CD4-positive, alpha-beta T cell (primary cell): Measurements from ENCODE around the gene ITGA5. TPM values are rescaled to one million over a fixed set of nuclear protein-coding genes. Genes with fewer than 3 reads are reported as not detected.

Experiments
- ATAC-seq: fragments of 200-7000 bp; cut with Tn5 transposase; one replicate; pipeline ENCODE4 v1.10.0; 2022; ENCODE audit warnings: mild to moderate bottlenecking; ENCODE audit not compliant: poor library complexity
- CTCF ChIA-PET: fragments of 350-600 bp; sonication (Branson Sonifier 250); formaldehyde crosslinking; loops from one replicate; lab custom pipeline; 2021; ENCODE audit warnings: antibody characterized with exemption, inconsistent platforms; lab: Charles Lee
- POLR2A ChIA-PET: fragments of 350-600 bp; sonication (Branson Sonifier 250); formaldehyde crosslinking; loops from one replicate; lab custom pipeline; 2021; ENCODE audit warnings: antibody characterized with exemption, inconsistent platforms; lab: Charles Lee
- DNase-seq, 14 experiments: peaks; one replicate each; pipeline ENCODE4 v3.0.0-alpha.2; 2013 to 2020; ENCODE audit warnings: mixed read lengths in 2 of 14
- H3K27ac ChIP-seq, 2 donors: one replicate each; pipeline versions ENCODE4 v1.5.1 to v1.7.0; 2013; ENCODE audit warnings: low read length in 2 of 2, low read depth in 1 of 2, mild to moderate bottlenecking in 1 of 2
- H3K27me3 ChIP-seq, 2 experiments: 1 replicate in 1 of 2; 2 replicates in 1 of 2; pipeline versions ENCODE4 v1.6.1 to v1.7.0; 2013; ENCODE audit warnings: low read length in 2 of 2, control low read depth in 1 of 2, mild to moderate bottlenecking in 1 of 2, moderate library complexity in 1 of 2; ENCODE audit not compliant: insufficient read depth in 2 of 2, control insufficient read depth in 1 of 2
- H3K36me3 ChIP-seq: one replicate; pipeline ENCODE4 v1.6.1; 2013; ENCODE audit warnings: low read length, control low read depth; ENCODE audit not compliant: insufficient read depth
- H3K4me1 ChIP-seq: one replicate; pipeline ENCODE4 v1.6.1; 2013; ENCODE audit warnings: low read length, control low read depth; ENCODE audit not compliant: insufficient read depth
- H3K4me3 ChIP-seq: one replicate; pipeline ENCODE4 v1.5.1; 2013; ENCODE audit warnings: mild to moderate bottlenecking, low read length, moderate library complexity
- H3K9me3 ChIP-seq, 2 experiments: 1 replicate in 1 of 2; 2 replicates in 1 of 2; pipeline versions ENCODE4 v1.6.1 to v1.7.0; 2013; ENCODE audit warnings: low read length in 2 of 2, mild to moderate bottlenecking in 2 of 2, control low read depth in 1 of 2, moderate library complexity in 1 of 2; ENCODE audit not compliant: control insufficient read depth in 1 of 2, insufficient read depth in 1 of 2
- H3K27ac Mint-ChIP-seq: one replicate; pipeline ENCODE4 v1.8.0; 2020; ENCODE audit warnings: mixed read lengths
- H3K27me3 Mint-ChIP-seq: one replicate; pipeline ENCODE4 v1.8.0; 2021; ENCODE audit warnings: mixed read lengths
- H3K36me3 Mint-ChIP-seq: one replicate; pipeline ENCODE4 v1.8.0; 2021; ENCODE audit warnings: low read depth, mixed read lengths
- H3K4me1 Mint-ChIP-seq: one replicate; pipeline ENCODE4 v1.8.0; 2021; ENCODE audit warnings: low read depth, mixed read lengths
- H3K4me3 Mint-ChIP-seq: one replicate; pipeline ENCODE4 v1.8.0; 2020; ENCODE audit warnings: mild to moderate bottlenecking, mixed read lengths
- H3K9me3 Mint-ChIP-seq: one replicate; pipeline ENCODE4 v1.8.0; 2020; ENCODE audit warnings: mixed read lengths
- intact Hi-C, 2 experiments: fragments of 100-400 bp; cut with DNase I in 1 of 2; cut with micrococcal nuclease in 1 of 2; formaldehyde crosslinking; loops; one replicate each; pipeline versions ENCODE4 v1.15.1 to v1.9.0; 2023 to 2025; cut with DNase I, micrococcal nuclease
- total RNA-seq, 174 experiments: library from RNA in 2 of 174; stranded (reverse) in 2 of 174; gene quantifications; one replicate each; pipeline ENCODE4 v1.2.3 and lab custom pipeline; 2021 to 2026
- TF ChIP-seq, protein P1 (sequence below): fragments of 200-600 bp; IDR thresholded peaks from one replicate; pipeline ENCODE4 v1.8.0; 2022; ENCODE audit warnings: antibody characterized with exemption, mild to moderate bottlenecking

The ITGA5 gene
- total RNA-seq, 2 experiments from 2014 or later: 143 to 159 TPM

DNA sequence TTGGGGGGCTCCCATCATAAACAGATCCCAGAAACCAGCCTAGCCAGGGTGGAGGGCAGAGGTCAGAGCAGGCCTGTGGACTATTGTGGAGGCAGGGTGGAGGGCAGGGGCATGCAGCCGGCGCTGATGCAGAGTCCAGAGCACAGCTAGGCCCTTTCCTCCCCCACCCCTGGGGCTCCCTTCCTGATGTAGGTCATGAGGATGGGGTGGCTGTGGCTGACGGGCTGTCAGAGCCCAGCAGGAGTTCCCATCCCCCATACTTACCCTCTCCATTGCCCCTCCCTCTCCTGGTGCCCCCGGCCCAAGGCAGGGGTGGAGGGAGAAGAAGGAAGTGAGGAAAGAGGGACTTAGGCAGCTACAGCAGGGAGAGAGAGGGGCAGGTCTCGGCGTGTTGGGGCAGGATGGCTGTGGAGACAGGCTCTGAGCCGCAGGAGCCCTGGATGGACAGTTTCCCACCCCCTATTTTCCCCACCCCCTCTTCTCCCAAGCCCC, 28.8 kb downstream of the ITGA5 start:
- H3K27ac Mint-ChIP-seq: peak overlapping the region; percentile 65

DNA sequence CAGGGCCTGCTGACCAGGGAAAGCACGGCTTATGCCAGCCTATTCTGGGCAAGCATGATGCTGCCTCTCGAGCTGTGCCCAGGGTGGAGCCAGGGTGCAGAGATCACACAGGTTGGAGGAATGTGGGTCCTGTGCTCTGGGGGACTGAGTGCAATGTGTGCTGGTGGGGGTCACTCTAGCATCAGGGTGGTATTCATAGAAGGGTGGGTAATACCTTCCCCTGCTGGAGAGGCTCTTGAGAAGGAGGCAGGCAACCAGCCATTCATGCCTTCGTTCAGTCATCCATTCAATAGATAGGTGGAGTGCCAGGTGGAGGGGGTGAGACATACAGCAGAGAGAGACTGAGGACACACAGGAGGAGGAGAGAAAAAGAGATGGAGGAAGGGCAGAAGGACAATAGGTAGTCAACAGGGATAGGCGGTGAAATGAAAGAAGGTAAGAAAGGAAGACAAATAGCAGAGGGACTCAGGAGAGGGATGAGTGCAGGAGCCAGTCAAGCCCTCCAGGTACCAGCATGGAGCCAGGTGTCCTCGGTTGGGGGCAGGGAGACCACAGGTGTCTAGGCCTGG, 29.4 kb downstream of the ITGA5 start:
- peak in 1 of 14 experiments; percentile 20 for DNase-seq
- CTCF ChIA-PET: interaction anchor here (2.7 kb wide), 1 partner anchor 9 kb away, joined by 10 read pairs; no protein-coding TSS in a partner anchor
- POLR2A ChIA-PET: no interaction called here
- Mint-ChIP-seq H3K9me3 (no peaks in the 10 kb centered on the region), H3K27me3 (no peaks in the 10 kb centered on the region), H3K36me3 (peaks cover 17% of the 10 kb centered on the region), H3K27ac (peak overlapping the region; percentile 65), H3K4me3 (peak overlapping the region; percentile 75), H3K4me1 (peaks cover 46% of the 10 kb centered on the region)
- H3K4me1 ChIP-seq: peaks cover 46% of the 10 kb centered on the region
- TF ChIP-seq, protein P1, sequence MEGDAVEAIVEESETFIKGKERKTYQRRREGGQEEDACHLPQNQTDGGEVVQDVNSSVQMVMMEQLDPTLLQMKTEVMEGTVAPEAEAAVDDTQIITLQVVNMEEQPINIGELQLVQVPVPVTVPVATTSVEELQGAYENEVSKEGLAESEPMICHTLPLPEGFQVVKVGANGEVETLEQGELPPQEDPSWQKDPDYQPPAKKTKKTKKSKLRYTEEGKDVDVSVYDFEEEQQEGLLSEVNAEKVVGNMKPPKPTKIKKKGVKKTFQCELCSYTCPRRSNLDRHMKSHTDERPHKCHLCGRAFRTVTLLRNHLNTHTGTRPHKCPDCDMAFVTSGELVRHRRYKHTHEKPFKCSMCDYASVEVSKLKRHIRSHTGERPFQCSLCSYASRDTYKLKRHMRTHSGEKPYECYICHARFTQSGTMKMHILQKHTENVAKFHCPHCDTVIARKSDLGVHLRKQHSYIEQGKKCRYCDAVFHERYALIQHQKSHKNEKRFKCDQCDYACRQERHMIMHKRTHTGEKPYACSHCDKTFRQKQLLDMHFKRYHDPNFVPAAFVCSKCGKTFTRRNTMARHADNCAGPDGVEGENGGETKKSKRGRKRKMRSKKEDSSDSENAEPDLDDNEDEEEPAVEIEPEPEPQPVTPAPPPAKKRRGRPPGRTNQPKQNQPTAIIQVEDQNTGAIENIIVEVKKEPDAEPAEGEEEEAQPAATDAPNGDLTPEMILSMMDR: no peak
- no peaks in the 10 kb centered on the region for H3K27me3 ChIP-seq
- H3K9me3 ChIP-seq: no peaks in the 10 kb centered on the region
- peaks cover 13% of the 10 kb centered on the region for H3K36me3 ChIP-seq
- no peak for ATAC-seq
- H3K27ac ChIP-seq: no peak overlapping the region
- H3K4me3 ChIP-seq: no peak overlapping the region
- intact Hi-C loops: no loop called here

More for the DNA sequence above, 28.8 kb downstream of the ITGA5 start:
- ATAC-seq (no peak), DNase-seq (peak in 1 of 14 experiments; percentile 46)
- Mint-ChIP-seq H3K36me3 (peaks cover 23% of the 10 kb centered on the region), H3K9me3 (no peaks in the 10 kb centered on the region), H3K4me1 (peaks cover 46% of the 10 kb centered on the region), H3K27me3 (no peaks in the 10 kb centered on the region), H3K4me3 (peak overlapping the region; percentile 75)
- Histone ChIP-seq H3K27me3 (no peaks in the 10 kb centered on the region), H3K36me3 (peaks cover 18% of the 10 kb centered on the region), H3K4me1 (peaks cover 46% of the 10 kb centered on the region), H3K4me3 (no peak overlapping the region), H3K27ac (no peak overlapping the region), H3K9me3 (no peaks in the 10 kb centered on the region)
- POLR2A ChIA-PET: no interaction called here
- CTCF ChIA-PET: interaction anchor here (2.7 kb wide), 1 partner anchor 9 kb away, joined by 10 read pairs; no protein-coding TSS in a partner anchor
- intact Hi-C loops: no loop called here
- TF ChIP-seq, protein P1: no peak

DNA sequence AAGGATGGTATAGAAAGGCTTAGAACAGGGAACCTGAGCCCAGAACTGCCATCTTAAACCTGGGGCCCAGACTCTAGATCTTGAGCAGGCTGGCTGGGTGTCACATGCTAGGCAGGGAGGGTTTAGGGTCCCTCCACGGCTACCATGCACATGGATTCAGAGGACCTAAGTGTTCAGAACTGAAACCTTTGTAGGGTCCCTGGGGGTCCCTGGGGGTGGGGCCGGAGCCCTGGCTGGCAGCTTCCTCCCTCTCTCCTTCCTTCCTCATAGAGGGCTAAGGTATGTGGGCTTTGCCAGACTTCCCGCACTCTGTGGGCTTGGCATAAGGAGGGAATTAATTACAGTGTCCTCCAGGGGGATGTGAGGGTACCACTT, 29.9 kb downstream of the ITGA5 start:
- Mint-ChIP-seq H3K36me3 (peaks cover 12% of the 10 kb centered on the region), H3K4me1 (peaks cover 41% of the 10 kb centered on the region), H3K4me3 (peak overlapping the region; percentile 75), H3K27me3 (no peaks in the 10 kb centered on the region), H3K27ac (no peak overlapping the region), H3K9me3 (no peaks in the 10 kb centered on the region)
- Histone ChIP-seq H3K27me3 (no peaks in the 10 kb centered on the region), H3K9me3 (no peaks in the 10 kb centered on the region), H3K36me3 (peaks cover 8% of the 10 kb centered on the region), H3K4me3 (no peak overlapping the region), H3K4me1 (peaks cover 42% of the 10 kb centered on the region), H3K27ac (no peak overlapping the region)
- ChIA-PET CTCF (interaction anchor here (2.7 kb wide), 1 partner anchor 10 kb away, joined by 10 read pairs; no protein-coding TSS in a partner anchor), POLR2A (no interaction called here)
- peak in 1 of 14 experiments; percentile 23 for DNase-seq
- no peak for ATAC-seq
- intact Hi-C loops: no loop called here
- TF ChIP-seq, protein P1: no peak
